ENCODE data around the gene MCC.
A peak's percentile ranks its signal among the peaks of the same experiment; 100 is the strongest.

The MCC gene

GRCh38 chr5:113344973-113345940 lies 143.0 kb downstream of the MCC start:
- no peaks in the 10 kb centered on the region for H3K4me1 ChIP-seq (ENCODE audit: control insufficient read depth, insufficient read depth, low read length)
- H3K9me3 ChIP-seq (ENCODE audit: control insufficient read depth, insufficient read depth, low read depth, low read length), result no peaks in the 10 kb centered on the region
- H3K27ac ChIP-seq (ENCODE audit: extremely low read depth, low read depth, low read length), result no peak overlapping the region
- H3K4me3 ChIP-seq (ENCODE audit: low read depth, low read length), result no peak overlapping the region
- H3K36me3 ChIP-seq (ENCODE audit: control insufficient read depth in 2 of 2, insufficient read depth in 1 of 2, low read length in 2 of 2), result no peaks in the 10 kb centered on the region
- TF ChIP-seq KLF9 (tag by site-specific recombination; IDR thresholded peaks at IDR 0.05; ENCODE audit: low read depth) (no peak), ZNF768 (tag by site-specific recombination; IDR thresholded peaks at IDR 0.05) (no peak), ZNF776 (tag by site-specific recombination; IDR thresholded peaks at IDR 0.05; ENCODE audit: borderline replicate concordance) (no peak), GLIS2 (tag by site-specific recombination; IDR thresholded peaks at IDR 0.05) (no peak), ZNF274 (IDR thresholded peaks at IDR 0.05; ENCODE audit: low read length) (no peak), ZNF274 (tag by site-specific recombination; IDR thresholded peaks at IDR 0.05; ENCODE audit: borderline replicate concordance) (no peak), ZIC2 (tag by site-specific recombination; IDR thresholded peaks at IDR 0.05) (0 out of 2 replicates have a peak, but pooled peaks have one; percentile 17)
- ChIA-PET CTCF (interaction anchor here (0.7 kb wide), 1 partner anchor 30 kb away, joined by 3 read pairs; no protein-coding TSS in a partner anchor), POLR2A (no interaction called here)

- TF ChIP-seq ZNF280D (tag by site-specific recombination; IDR thresholded peaks at IDR 0.05), result no peak
- no peak for TF ChIP-seq ZSCAN4 (tag by site-specific recombination; IDR thresholded peaks at IDR 0.05)
- no peak for TF ChIP-seq GLI4 (tag by site-specific recombination; IDR thresholded peaks at IDR 0.05)
- TF ChIP-seq REPIN1 (tag by site-specific recombination; IDR thresholded peaks at IDR 0.05; ENCODE audit: low read depth), result no peak
- no peak for TF ChIP-seq ZBTB21 (tag by site-specific recombination; IDR thresholded peaks at IDR 0.05)
- H3K4me3 ChIP-seq (ENCODE audit: low read depth, low read length), result no peak overlapping the region
- CTCF ChIA-PET, result interaction anchor here (0.6 kb wide), 1 partner anchor 32 kb away, joined by 4 read pairs; no protein-coding TSS in a partner anchor
- H3K9me3 ChIP-seq (ENCODE audit: control insufficient read depth, insufficient read depth, low read depth, low read length), result no peaks in the 10 kb centered on the region
- no peak overlapping the region for H3K27ac ChIP-seq (ENCODE audit: extremely low read depth, low read depth, low read length)
- H3K36me3 ChIP-seq (ENCODE audit: control insufficient read depth in 2 of 2, insufficient read depth in 1 of 2, low read length in 2 of 2), result no peaks in the 10 kb centered on the region
- POLR2A ChIA-PET, result no interaction called here
- H3K4me1 ChIP-seq (ENCODE audit: control insufficient read depth, insufficient read depth, low read length), result no peaks in the 10 kb centered on the region
Measured at GRCh38 chr5:113343343-113343742, 144.9 kb downstream of the MCC start.

- H3K36me3 ChIP-seq (ENCODE audit: control insufficient read depth in 2 of 2, insufficient read depth in 1 of 2, low read length in 2 of 2), result no peaks in the 10 kb centered on the region
- no peak overlapping the region for H3K4me3 ChIP-seq (ENCODE audit: low read depth, low read length)
- ChIA-PET CTCF (interaction anchor here (0.5 to 1.4 kb wide), 2 partner anchors 150 to 170 kb away, joined by 3 to 6 read pairs; no protein-coding TSS in a partner anchor), POLR2A (no interaction called here)
- H3K4me1 ChIP-seq (ENCODE audit: control insufficient read depth, insufficient read depth, low read length), result no peaks in the 10 kb centered on the region
- no peaks in the 10 kb centered on the region for H3K9me3 ChIP-seq (ENCODE audit: control insufficient read depth, insufficient read depth, low read depth, low read length)
- TF ChIP-seq ZNF610 (tag by site-specific recombination; IDR thresholded peaks at IDR 0.05; ENCODE audit: borderline replicate concordance), result no peak
- H3K27ac ChIP-seq (ENCODE audit: extremely low read depth, low read depth, low read length), result no peak overlapping the region
Measured at GRCh38 chr5:113340537-113340936, 147.7 kb downstream of the MCC start.
